Measurements from ENCODE around the gene CEND1. TPM values are rescaled to one million over a fixed set of nuclear protein-coding genes. Genes with fewer than 3 reads are reported as not detected.

CEND1 gene
- total RNA-seq, 1 donor from 2014 or later = 0.27 TPM

GRCh38 chr11:778976-779954 is 10.6 kb downstream of the CEND1 start:
- H3K27me3 Mint-ChIP-seq (ENCODE audit: unreplicated experiment) = no peaks in the 10 kb centered on the region
- no peak for DNase-seq (ENCODE audit: extremely low spot score, unreplicated experiment)
- H3K27ac Mint-ChIP-seq (ENCODE audit: unreplicated experiment) = no peak overlapping the region
- H3K9me3 Mint-ChIP-seq (ENCODE audit: unreplicated experiment) = no peaks in the 10 kb centered on the region
- peaks cover 3% of the 10 kb centered on the region for H3K36me3 Mint-ChIP-seq (ENCODE audit: unreplicated experiment)
- peaks cover 32% of the 10 kb centered on the region for H3K4me1 Mint-ChIP-seq (ENCODE audit: unreplicated experiment)
- TF ChIP-seq CTCF (IDR thresholded peaks at IDR 0.05) = no peak
- H3K4me3 Mint-ChIP-seq (ENCODE audit: unreplicated experiment) = peak overlapping the region; percentile 42

- no peaks in the 10 kb centered on the region for H3K9me3 Mint-ChIP-seq (ENCODE audit: unreplicated experiment)
- TF ChIP-seq CTCF (IDR thresholded peaks at IDR 0.05) = no peak
- H3K36me3 Mint-ChIP-seq (ENCODE audit: unreplicated experiment) = no peaks in the 10 kb centered on the region
- no peaks in the 10 kb centered on the region for H3K27me3 Mint-ChIP-seq (ENCODE audit: unreplicated experiment)
- H3K27ac Mint-ChIP-seq (ENCODE audit: unreplicated experiment) = peak within 1 kb of the TSS; percentile 88
- peak within 1 kb of the TSS; percentile 86 for H3K4me3 Mint-ChIP-seq (ENCODE audit: unreplicated experiment)
- H3K4me1 Mint-ChIP-seq (ENCODE audit: unreplicated experiment) = peaks cover 23% of the 10 kb centered on the region
- peak; percentile 98 for DNase-seq (ENCODE audit: extremely low spot score, unreplicated experiment)
Observed at GRCh38 chr11:777288-778255, 12.3 kb downstream of the CEND1 start, which contains the start of gene GATD1. Gene GATD1, minus strand, starts transcription at chr11:777487. Its CDS starts 25 bp downstream, at chr11:777462.

- H3K27ac Mint-ChIP-seq (ENCODE audit: unreplicated experiment) = peak overlapping the region; percentile 88
- TF ChIP-seq CTCF (IDR thresholded peaks at IDR 0.05) = no peak
- DNase-seq (ENCODE audit: extremely low spot score, unreplicated experiment) = no peak
- H3K27me3 Mint-ChIP-seq (ENCODE audit: unreplicated experiment) = no peaks in the 10 kb centered on the region
- H3K36me3 Mint-ChIP-seq (ENCODE audit: unreplicated experiment) = no peaks in the 10 kb centered on the region
- no peaks in the 10 kb centered on the region for H3K9me3 Mint-ChIP-seq (ENCODE audit: unreplicated experiment)
- H3K4me1 Mint-ChIP-seq (ENCODE audit: unreplicated experiment) = peaks cover 23% of the 10 kb centered on the region
- peak overlapping the region; percentile 86 for H3K4me3 Mint-ChIP-seq (ENCODE audit: unreplicated experiment)
Observed at GRCh38 chr11:776561-777287, 13.2 kb downstream of the CEND1 start.

- no peak for DNase-seq (ENCODE audit: extremely low spot score, unreplicated experiment)
- Mint-ChIP-seq H3K36me3 (ENCODE audit: unreplicated experiment) (no peaks in the 10 kb centered on the region), H3K9me3 (ENCODE audit: unreplicated experiment) (no peaks in the 10 kb centered on the region), H3K27me3 (ENCODE audit: unreplicated experiment) (no peaks in the 10 kb centered on the region), H3K27ac (ENCODE audit: unreplicated experiment) (peak overlapping the region; percentile 88), H3K4me3 (ENCODE audit: unreplicated experiment) (peak overlapping the region; percentile 86), H3K4me1 (ENCODE audit: unreplicated experiment) (peaks cover 23% of the 10 kb centered on the region)
- no peak for TF ChIP-seq CTCF (IDR thresholded peaks at IDR 0.05)
Observed at GRCh38 chr11:776263-776560, 13.7 kb downstream of the CEND1 start.
